Tibial nerve (tissue), 4 donors: ENCODE measurements around the gene CLEC11A. TPM values are rescaled to one million over a fixed set of nuclear protein-coding genes. Genes with fewer than 3 reads are reported as not detected.

Source experiments
- DNase-seq, 2 donors: peaks; one replicate each; pipeline ENCODE4 v3.0.0-alpha.2; 2019; ENCODE audit warnings: low spot score in 2 of 2
- H3K27ac ChIP-seq, 4 donors: fragments of 200-600 bp; sonication (generic) in 3 of 4; one replicate each; pipeline ENCODE4 v1.5.1; 2017 to 2019; ENCODE audit warnings: mild to moderate bottlenecking in 1 of 4
- H3K27me3 ChIP-seq, 2 donors: fragments of 200-600 bp; sonication (generic) in 1 of 2; one replicate each; pipeline versions ENCODE4 v1.5.1 to v1.6.0; 2017 to 2019
- H3K36me3 ChIP-seq, 3 donors: fragments of 200-600 bp; sonication (generic); one replicate each; pipeline ENCODE4 v1.5.1; 2018 to 2019
- H3K4me1 ChIP-seq, 4 donors: fragments of 200-600 bp; sonication (generic) in 3 of 4; one replicate each; pipeline ENCODE4 v1.5.1; 2017 to 2019
- H3K4me3 ChIP-seq, 4 donors: fragments of 200-600 bp; sonication (generic) in 3 of 4; one replicate each; pipeline ENCODE4 v1.5.1; 2017 to 2019; ENCODE audit warnings: mild to moderate bottlenecking in 1 of 4, moderate library complexity in 1 of 4
- H3K9me3 ChIP-seq, 4 donors: fragments of 200-600 bp; sonication (generic) in 3 of 4; one replicate each; pipeline ENCODE4 v1.5.1; 2017 to 2019
- CTCF ChIP-seq, 5 experiments: fragments of 200-600 bp in 3 of 5; fragments of 450-650 bp in 2 of 5; sonication (generic) in 3 of 5; IDR thresholded peaks; one replicate each; pipeline ENCODE4 v1.5.1; 2016 to 2019; ENCODE audit warnings: antibody characterized with exemption in 5 of 5, mild to moderate bottlenecking in 3 of 5, moderate library complexity in 2 of 5
- EP300 ChIP-seq, 2 donors: sonication (generic); formaldehyde crosslinking; IDR thresholded peaks; one replicate each; pipeline ENCODE4 v1.6.1; 2017; ENCODE audit warnings: antibody characterized with exemption in 2 of 2, mild to moderate bottlenecking in 1 of 2
- POLR2A ChIP-seq, 2 donors: fragments of 450-650 bp; IDR thresholded peaks; one replicate each; pipeline ENCODE4 v1.6.1; 2017; ENCODE audit warnings: antibody characterized with exemption in 2 of 2, mild to moderate bottlenecking in 2 of 2, moderate library complexity in 2 of 2
- WGBS, 2 donors: methylation state at CpG; one replicate each; pipeline ENCODE4 v1.1.5; 2018; 5-methylcytosine and 5-hydroxymethylcytosine counted together
- total RNA-seq, 4 donors: library from RNA; depleted of rRNA; stranded (reverse); fragments of >200 nt; gene quantifications; one replicate each; pipeline ENCODE4 v1.1.0, GENCODE V29; 2016

CLEC11A gene
- 10 to 100 TPM; 13.3 to 53.1 (median 25.9) TPM for total RNA-seq

GRCh38 chr19:50723069-50723468, at the start of gene CLEC11A:
CLEC11A (plus strand) TSS chr19:50723364; CDS start chr19:50723526, 162 bp downstream.
- H3K4me1 ChIP-seq, result peaks cover 0 to 58% (median 21%) of the 10 kb centered on the region in 4 donors
- H3K27ac ChIP-seq, result peak within 1 kb of the TSS in 3 of 4 donors; percentile 37 to 69 (median 64)

GRCh38 chr19:50676625-50677197, 46.5 kb upstream of the CLEC11A start:
- Histone ChIP-seq H3K9me3 (peaks cover 0 to 11% (median 0%) of the 10 kb centered on the region in 4 donors), H3K4me1 (no peaks in the 10 kb centered on the region), H3K36me3 (no peaks in the 10 kb centered on the region), H3K27ac (no peak overlapping the region), H3K4me3 (no peak overlapping the region), H3K27me3 (peaks cover 0 to 8% of the 10 kb centered on the region in 2 donors)
- WGBS, 2 donors, result 65 to 77% methylated on average over 1 of the region's 1 CpG
- no peak for DNase-seq
- TF ChIP-seq POLR2A (IDR thresholded peaks at IDR 0.05), result no peak
- TF ChIP-seq CTCF (IDR thresholded peaks at IDR 0.05), result no peak
- no peak for TF ChIP-seq EP300 (IDR thresholded peaks at IDR 0.05)

More at GRCh38 chr19:50723069-50723468, at the start of gene CLEC11A:
- DNase-seq, result peak in 1 of 2 donors; percentile 49
- Histone ChIP-seq H3K27me3 (peaks cover 0 to 87% of the 10 kb centered on the region in 2 donors), H3K9me3 (no peaks in the 10 kb centered on the region), H3K36me3 (no peaks in the 10 kb centered on the region), H3K4me3 (peak within 1 kb of the TSS; percentile 30 to 67 (median 42))
- 10 to 17% methylated on average over 15 of the region's 15 CpGs for WGBS, 2 donors
- no peak for TF ChIP-seq EP300 (IDR thresholded peaks at IDR 0.05)
- no peak for TF ChIP-seq CTCF (IDR thresholded peaks at IDR 0.05)
- no peak for TF ChIP-seq POLR2A (IDR thresholded peaks at IDR 0.05)

- H3K9me3 ChIP-seq, result peaks cover 0 to 11% (median 0%) of the 10 kb centered on the region in 4 donors
- peaks cover 0 to 3% of the 10 kb centered on the region in 2 donors for H3K27me3 ChIP-seq
- no peaks in the 10 kb centered on the region for H3K4me1 ChIP-seq
- no peak for DNase-seq
- no peaks in the 10 kb centered on the region for H3K36me3 ChIP-seq
- TF ChIP-seq CTCF (IDR thresholded peaks at IDR 0.05), result no peak
- TF ChIP-seq POLR2A (IDR thresholded peaks at IDR 0.05), result no peak
- TF ChIP-seq EP300 (IDR thresholded peaks at IDR 0.05), result no peak
- WGBS, 2 donors, result 58 to 61% methylated on average over 5 of the region's 5 CpGs
- H3K27ac ChIP-seq, result no peak overlapping the region
- no peak overlapping the region for H3K4me3 ChIP-seq
Observed at GRCh38 chr19:50677636-50678035, 45.5 kb upstream of the CLEC11A start.

- WGBS, 2 donors, result 50 to 66% methylated on average over 3 of the region's 3 CpGs
- Histone ChIP-seq H3K9me3 (peaks cover 0 to 11% (median 0%) of the 10 kb centered on the region in 4 donors), H3K27me3 (no peaks in the 10 kb centered on the region), H3K4me3 (no peak overlapping the region), H3K4me1 (no peaks in the 10 kb centered on the region), H3K36me3 (no peaks in the 10 kb centered on the region), H3K27ac (no peak overlapping the region)
- no peak for DNase-seq
- TF ChIP-seq POLR2A (IDR thresholded peaks at IDR 0.05) (no peak), CTCF (IDR thresholded peaks at IDR 0.05) (no peak), EP300 (IDR thresholded peaks at IDR 0.05) (no peak)
Observed at GRCh38 chr19:50678323-50678722, 44.8 kb upstream of the CLEC11A start.
